ENCODE results near the gene LTB. TPM values are rescaled to one million over a fixed set of nuclear protein-coding genes. Genes with fewer than 3 reads are reported as not detected.
A peak's percentile ranks its signal among the peaks of the same experiment; 100 is the strongest.

Gene LTB
- total and polyA plus RNA-seq, 2 of the 13 experiments (the other 11 are each of a cell fraction or from before 2014, with no cell fraction given), result 0.09 to 0.22 TPM

DNA sequence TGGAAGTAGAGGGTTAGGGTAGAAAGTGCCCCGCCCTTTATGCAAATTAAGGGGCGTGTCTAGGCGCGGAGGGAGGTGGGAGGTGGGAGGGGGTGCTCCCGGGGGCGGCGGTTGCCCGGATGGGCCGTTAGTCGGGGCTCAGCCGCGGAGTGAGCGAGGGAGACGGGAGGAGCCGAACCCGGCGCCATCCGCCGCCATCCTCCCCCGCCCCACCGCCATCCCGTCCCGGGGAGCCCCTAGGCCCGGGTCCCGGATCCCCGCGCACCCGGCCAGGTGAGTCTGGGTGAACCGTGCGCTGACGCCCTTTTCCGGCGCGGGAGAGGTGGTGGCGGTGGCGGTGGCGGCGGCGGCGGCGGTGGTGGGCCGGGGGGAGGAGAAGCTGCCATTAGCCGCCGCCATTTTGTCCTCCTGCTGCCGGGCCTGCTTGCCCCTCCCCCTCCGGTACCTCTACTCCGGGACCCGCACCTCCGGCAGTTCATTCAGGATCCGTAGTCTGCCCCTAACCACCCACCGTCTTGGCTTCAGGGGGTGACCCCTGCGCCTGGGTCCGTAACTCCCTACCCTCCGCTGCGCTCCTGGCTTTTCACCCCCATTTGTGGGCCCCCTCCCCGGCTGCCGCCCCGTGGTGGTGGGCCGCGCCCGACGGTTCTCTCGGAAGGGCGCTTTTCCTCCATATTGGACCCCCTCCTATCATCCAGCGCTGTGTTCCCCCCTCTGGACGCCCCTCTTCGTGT is 38.5 kb upstream of the LTB start, which contains the start of gene PRRC2A (continued):
- TF ChIP-seq, protein P1, sequence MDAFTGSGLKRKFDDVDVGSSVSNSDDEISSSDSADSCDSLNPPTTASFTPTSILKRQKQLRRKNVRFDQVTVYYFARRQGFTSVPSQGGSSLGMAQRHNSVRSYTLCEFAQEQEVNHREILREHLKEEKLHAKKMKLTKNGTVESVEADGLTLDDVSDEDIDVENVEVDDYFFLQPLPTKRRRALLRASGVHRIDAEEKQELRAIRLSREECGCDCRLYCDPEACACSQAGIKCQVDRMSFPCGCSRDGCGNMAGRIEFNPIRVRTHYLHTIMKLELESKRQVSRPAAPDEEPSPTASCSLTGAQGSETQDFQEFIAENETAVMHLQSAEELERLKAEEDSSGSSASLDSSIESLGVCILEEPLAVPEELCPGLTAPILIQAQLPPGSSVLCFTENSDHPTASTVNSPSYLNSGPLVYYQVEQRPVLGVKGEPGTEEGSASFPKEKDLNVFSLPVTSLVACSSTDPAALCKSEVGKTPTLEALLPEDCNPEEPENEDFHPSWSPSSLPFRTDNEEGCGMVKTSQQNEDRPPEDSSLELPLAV (CRISPR knock-in tag; conservative IDR thresholded peaks at IDR 0.05; ENCODE audit: low read depth), result no peak
- TF ChIP-seq JUN (CRISPR knock-in tag; IDR thresholded peaks at IDR 0.05), result no peak
- TF ChIP-seq SRSF9 (IDR thresholded peaks at IDR 0.05; ENCODE audit: borderline replicate concordance, insufficient read depth, low read depth, low read length, poor library complexity, severe bottlenecking), result no peak
- peak; percentile 83 for TF ChIP-seq ZFX (CRISPR knock-in tag; IDR thresholded peaks at IDR 0.05; ENCODE audit: low read depth)
- peak; percentile 50; the same call in 1 of the 2 replicates for TF ChIP-seq CBFB (CRISPR knock-in tag; IDR thresholded peaks at IDR 0.05)
- TF ChIP-seq ZNF296 (CRISPR knock-in tag; conservative IDR thresholded peaks at IDR 0.05), result no peak
- TF ChIP-seq ESRRA (CRISPR knock-in tag; IDR thresholded peaks at IDR 0.05; ENCODE audit: low read depth), result peak; percentile 22; the same call in 1 of the 2 replicates
- TF ChIP-seq, protein P2, sequence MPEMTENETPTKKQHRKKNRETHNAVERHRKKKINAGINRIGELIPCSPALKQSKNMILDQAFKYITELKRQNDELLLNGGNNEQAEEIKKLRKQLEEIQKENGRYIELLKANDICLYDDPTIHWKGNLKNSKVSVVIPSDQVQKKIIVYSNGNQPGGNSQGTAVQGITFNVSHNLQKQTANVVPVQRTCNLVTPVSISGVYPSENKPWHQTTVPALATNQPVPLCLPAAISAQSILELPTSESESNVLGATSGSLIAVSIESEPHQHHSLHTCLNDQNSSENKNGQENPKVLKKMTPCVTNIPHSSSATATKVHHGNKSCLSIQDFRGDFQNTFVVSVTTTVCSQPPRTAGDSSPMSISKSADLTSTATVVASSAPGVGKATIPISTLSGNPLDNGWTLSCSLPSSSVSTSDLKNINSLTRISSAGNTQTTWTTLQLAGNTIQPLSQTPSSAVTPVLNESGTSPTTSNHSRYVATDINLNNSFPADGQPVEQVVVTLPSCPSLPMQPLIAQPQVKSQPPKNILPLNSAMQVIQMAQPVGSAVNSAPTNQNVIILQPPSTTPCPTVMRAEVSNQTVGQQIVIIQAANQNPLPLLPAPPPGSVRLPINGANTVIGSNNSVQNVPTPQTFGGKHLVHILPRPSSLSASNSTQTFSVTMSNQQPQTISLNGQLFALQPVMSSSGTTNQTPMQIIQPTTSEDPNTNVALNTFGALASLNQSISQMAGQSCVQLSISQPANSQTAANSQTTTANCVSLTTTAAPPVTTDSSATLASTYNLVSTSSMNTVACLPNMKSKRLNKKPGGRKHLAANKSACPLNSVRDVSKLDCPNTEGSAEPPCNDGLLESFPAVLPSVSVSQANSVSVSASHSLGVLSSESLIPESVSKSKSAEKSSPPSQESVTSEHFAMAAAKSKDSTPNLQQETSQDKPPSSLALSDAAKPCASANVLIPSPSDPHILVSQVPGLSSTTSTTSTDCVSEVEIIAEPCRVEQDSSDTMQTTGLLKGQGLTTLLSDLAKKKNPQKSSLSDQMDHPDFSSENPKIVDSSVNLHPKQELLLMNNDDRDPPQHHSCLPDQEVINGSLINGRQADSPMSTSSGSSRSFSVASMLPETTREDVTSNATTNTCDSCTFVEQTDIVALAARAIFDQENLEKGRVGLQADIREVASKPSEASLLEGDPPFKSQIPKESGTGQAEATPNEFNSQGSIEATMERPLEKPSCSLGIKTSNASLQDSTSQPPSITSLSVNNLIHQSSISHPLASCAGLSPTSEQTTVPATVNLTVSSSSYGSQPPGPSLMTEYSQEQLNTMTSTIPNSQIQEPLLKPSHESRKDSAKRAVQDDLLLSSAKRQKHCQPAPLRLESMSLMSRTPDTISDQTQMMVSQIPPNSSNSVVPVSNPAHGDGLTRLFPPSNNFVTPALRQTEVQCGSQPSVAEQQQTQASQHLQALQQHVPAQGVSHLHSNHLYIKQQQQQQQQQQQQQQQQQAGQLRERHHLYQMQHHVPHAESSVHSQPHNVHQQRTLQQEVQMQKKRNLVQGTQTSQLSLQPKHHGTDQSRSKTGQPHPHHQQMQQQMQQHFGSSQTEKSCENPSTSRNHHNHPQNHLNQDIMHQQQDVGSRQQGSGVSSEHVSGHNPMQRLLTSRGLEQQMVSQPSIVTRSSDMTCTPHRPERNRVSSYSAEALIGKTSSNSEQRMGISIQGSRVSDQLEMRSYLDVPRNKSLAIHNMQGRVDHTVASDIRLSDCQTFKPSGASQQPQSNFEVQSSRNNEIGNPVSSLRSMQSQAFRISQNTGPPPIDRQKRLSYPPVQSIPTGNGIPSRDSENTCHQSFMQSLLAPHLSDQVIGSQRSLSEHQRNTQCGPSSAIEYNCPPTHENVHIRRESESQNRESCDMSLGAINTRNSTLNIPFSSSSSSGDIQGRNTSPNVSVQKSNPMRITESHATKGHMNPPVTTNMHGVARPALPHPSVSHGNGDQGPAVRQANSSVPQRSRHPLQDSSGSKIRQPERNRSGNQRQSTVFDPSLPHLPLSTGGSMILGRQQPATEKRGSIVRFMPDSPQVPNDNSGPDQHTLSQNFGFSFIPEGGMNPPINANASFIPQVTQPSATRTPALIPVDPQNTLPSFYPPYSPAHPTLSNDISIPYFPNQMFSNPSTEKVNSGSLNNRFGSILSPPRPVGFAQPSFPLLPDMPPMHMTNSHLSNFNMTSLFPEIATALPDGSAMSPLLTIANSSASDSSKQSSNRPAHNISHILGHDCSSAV (CRISPR knock-in tag; IDR thresholded peaks at IDR 0.05; ENCODE audit: borderline replicate concordance), result no peak
- TF ChIP-seq NFE2L1 (CRISPR knock-in tag; IDR thresholded peaks at IDR 0.05; ENCODE audit: borderline replicate concordance), result no peak
- TF ChIP-seq, protein P3, sequence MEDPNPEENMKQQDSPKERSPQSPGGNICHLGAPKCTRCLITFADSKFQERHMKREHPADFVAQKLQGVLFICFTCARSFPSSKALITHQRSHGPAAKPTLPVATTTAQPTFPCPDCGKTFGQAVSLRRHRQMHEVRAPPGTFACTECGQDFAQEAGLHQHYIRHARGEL (CRISPR knock-in tag; IDR thresholded peaks at IDR 0.05), result no peak
- no peak for TF ChIP-seq SOX6 (IDR thresholded peaks at IDR 0.05)
- no peak for TF ChIP-seq SOX6 (CRISPR knock-in tag; IDR thresholded peaks at IDR 0.05)
- 0 out of 2 replicates have a peak, but pooled peaks have one; percentile 30 for TF ChIP-seq U2AF2 (IDR thresholded peaks at IDR 0.05; ENCODE audit: low read depth, low read length)
- TF ChIP-seq TSC22D2 (CRISPR knock-in tag; IDR thresholded peaks at IDR 0.05; ENCODE audit: borderline replicate concordance), result no peak; the same call in 1 of the 2 replicates
- TF ChIP-seq RARA (CRISPR knock-in tag; IDR thresholded peaks at IDR 0.05), result peak; percentile 20; the same call in 1 of the 2 replicates
- TF ChIP-seq RXRA (CRISPR knock-in tag; IDR thresholded peaks at IDR 0.05), result no peak
- no peak for TF ChIP-seq FOXJ3 (CRISPR knock-in tag; IDR thresholded peaks at IDR 0.05; ENCODE audit: borderline replicate concordance)
- peak; percentile 90 for TF ChIP-seq SRY (CRISPR knock-in tag; IDR thresholded peaks at IDR 0.05)
- no peak for TF ChIP-seq EHMT2 (IDR thresholded peaks at IDR 0.05; ENCODE audit: borderline replicate concordance, low read depth, low read length)
